ENCODE results near the gene POLR2J.

The POLR2J gene

GRCh38 chr7:102469351-102469971, 9.3 kb downstream of the POLR2J start (continued):
- TF ChIP-seq TSHZ1 (tag by site-specific recombination; IDR thresholded peaks at IDR 0.05; ENCODE audit: borderline replicate concordance) (no peak), ZSCAN23 (tag by site-specific recombination; IDR thresholded peaks at IDR 0.05) (no peak)

GRCh38 chr7:102468478-102469350, 10.0 kb downstream of the POLR2J start:
- Histone ChIP-seq H3K9me3 (ENCODE audit: control insufficient read depth, insufficient read depth, low read depth, low read length) (no peaks in the 10 kb centered on the region), H3K36me3 (ENCODE audit: control insufficient read depth in 2 of 2, insufficient read depth in 1 of 2, low read length in 2 of 2) (peaks cover 0 to 54% of the 10 kb centered on the region in 2 experiments; a peak in 2 of 3 replicates), H3K4me3 (ENCODE audit: low read depth, low read length) (no peak overlapping the region), H3K4me1 (ENCODE audit: control insufficient read depth, insufficient read depth, low read length) (no peaks in the 10 kb centered on the region; the same call in 1 of the 2 replicates), H3K27ac (ENCODE audit: extremely low read depth, low read depth, low read length) (no peak overlapping the region)
- ChIA-PET CTCF (interaction anchor here (0.6 to 1.5 kb wide), 2 partner anchors 12 to 14 kb away, joined by 3 to 10 read pairs; no protein-coding TSS in a partner anchor), POLR2A (no interaction called here)
- TF ChIP-seq ZBTB48 (tag by site-specific recombination; IDR thresholded peaks at IDR 0.05) (no peak), ZNF600 (tag by site-specific recombination; IDR thresholded peaks at IDR 0.05) (peak; percentile 60; the same call in 1 of the 2 replicates)

- ChIA-PET POLR2A (interaction anchor here (0.6 to 0.9 kb wide), 2 partner anchors 104 to 929 kb away, joined by 3 read pairs; no protein-coding TSS in a partner anchor), CTCF (interaction anchor here (0.6 to 1.5 kb wide), 6 partner anchors 11 to 67 kb away, joined by 3 to 10 read pairs (median 3); no protein-coding TSS in a partner anchor)
- no peak overlapping the region for H3K27ac ChIP-seq (ENCODE audit: extremely low read depth, low read depth, low read length)
- peaks cover 0 to 45% of the 10 kb centered on the region in 2 experiments; a peak in 2 of 3 replicates for H3K36me3 ChIP-seq (ENCODE audit: control insufficient read depth in 2 of 2, insufficient read depth in 1 of 2, low read length in 2 of 2)
- H3K4me1 ChIP-seq (ENCODE audit: control insufficient read depth, insufficient read depth, low read length): no peaks in the 10 kb centered on the region; the same call in 1 of the 2 replicates
- no peaks in the 10 kb centered on the region for H3K9me3 ChIP-seq (ENCODE audit: control insufficient read depth, insufficient read depth, low read depth, low read length)
- no peak overlapping the region for H3K4me3 ChIP-seq (ENCODE audit: low read depth, low read length)
- no peak for TF ChIP-seq ZNF555 (tag by site-specific recombination; conservative IDR thresholded peaks at IDR 0.05)
- no peak for TF ChIP-seq ZNF600 (tag by site-specific recombination; IDR thresholded peaks at IDR 0.05)
- TF ChIP-seq ZNF146 (tag by site-specific recombination; IDR thresholded peaks at IDR 0.05): no peak
- TF ChIP-seq ZNF169 (tag by site-specific recombination; IDR thresholded peaks at IDR 0.05): no peak
- TF ChIP-seq ZNF621 (tag by site-specific recombination; IDR thresholded peaks at IDR 0.05): no peak
- no peak for TF ChIP-seq PRDM1 (tag by site-specific recombination; IDR thresholded peaks at IDR 0.05)
- TF ChIP-seq ZBTB20 (tag by site-specific recombination; IDR thresholded peaks at IDR 0.05): no peak
- TF ChIP-seq ZNF324 (tag by site-specific recombination; IDR thresholded peaks at IDR 0.05): no peak
- TF ChIP-seq HIC1 (tag by site-specific recombination; IDR thresholded peaks at IDR 0.05): no peak
- TF ChIP-seq ZNF214 (tag by site-specific recombination; IDR thresholded peaks at IDR 0.05; ENCODE audit: borderline replicate concordance): no peak
- TF ChIP-seq CTCF (tag by site-specific recombination; IDR thresholded peaks at IDR 0.05): no peak
- TF ChIP-seq PRDM4 (tag by site-specific recombination; IDR thresholded peaks at IDR 0.05): no peak
- TF ChIP-seq EGR2 (tag by site-specific recombination; IDR thresholded peaks at IDR 0.05; ENCODE audit: low read depth): no peak
- TF ChIP-seq ZNF548 (tag by site-specific recombination; IDR thresholded peaks at IDR 0.05): no peak
Measured at GRCh38 chr7:102467581-102468477, 10.9 kb downstream of the POLR2J start.

Data from HEK293 (cell line).